DLD1 (cell line): ENCODE results near the gene ZBTB1.
"Not testable (repeated sequence)": the region's sequence is repeated elsewhere in the genome, so short reads cannot be mapped to it uniquely, and the experiment has no call there.

Experiments used
- in situ Hi-C: cut with HindIII; loops from 2 replicates; pipeline ENCODE4 v1.10.0; 2017; ENCODE audit warnings: low sequenced_read_pairs

The ZBTB1 gene

GRCh38 chr14:64563696-64564095 lies 59.1 kb downstream of the ZBTB1 start:
- in situ Hi-C loops, result no loop called here

- in situ Hi-C loops, result no loop called here
Measured at GRCh38 chr14:64566651-64567122, 62.1 kb downstream of the ZBTB1 start.

- in situ Hi-C loops, result no loop called here
Measured at GRCh38 chr14:64569138-64569631, 64.6 kb downstream of the ZBTB1 start.

- in situ Hi-C loops, result not testable (repeated sequence)
Measured at GRCh38 chr14:64569646-64570045, 65.1 kb downstream of the ZBTB1 start.

GRCh38 chr14:64572386-64573104 lies 68.0 kb downstream of the ZBTB1 start:
- in situ Hi-C loops, result no loop called here

- in situ Hi-C loops, result no loop called here
Measured at GRCh38 chr14:64573109-64573508, 68.5 kb downstream of the ZBTB1 start.
